ENCODE results near the gene HELB.

The HELB gene

DNA sequence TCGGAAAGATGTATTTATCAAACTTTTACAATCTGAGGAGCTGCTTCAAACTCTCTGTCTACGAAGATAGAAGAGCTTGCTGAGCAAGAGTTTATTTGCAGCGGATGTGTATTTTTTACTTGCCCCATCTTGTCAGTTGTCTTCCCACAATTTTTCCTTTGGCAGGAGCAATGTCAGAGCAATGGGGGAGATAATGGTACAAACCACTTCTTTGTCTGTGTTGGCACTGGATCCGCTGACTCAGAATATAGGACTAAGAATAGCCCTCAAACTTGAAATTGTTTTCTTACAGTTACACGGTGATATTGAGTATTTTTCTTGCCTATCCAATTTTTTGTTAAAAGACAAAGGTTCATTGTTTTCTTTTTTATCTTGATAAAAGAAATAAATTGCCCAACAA is 27.6 kb downstream of the HELB start:
- H3K4me3 Mint-ChIP-seq: no peak overlapping the region
- DNase-seq (ENCODE audit: low spot score in 2 of 2): no peak
- no peak overlapping the region for H3K27ac Mint-ChIP-seq
- H3K9me3 Mint-ChIP-seq: no peaks in the 10 kb centered on the region
- no peak for ATAC-seq
- peaks cover 61% of the 10 kb centered on the region for H3K36me3 Mint-ChIP-seq
- H3K4me1 Mint-ChIP-seq: peaks cover 34% of the 10 kb centered on the region

DNA sequence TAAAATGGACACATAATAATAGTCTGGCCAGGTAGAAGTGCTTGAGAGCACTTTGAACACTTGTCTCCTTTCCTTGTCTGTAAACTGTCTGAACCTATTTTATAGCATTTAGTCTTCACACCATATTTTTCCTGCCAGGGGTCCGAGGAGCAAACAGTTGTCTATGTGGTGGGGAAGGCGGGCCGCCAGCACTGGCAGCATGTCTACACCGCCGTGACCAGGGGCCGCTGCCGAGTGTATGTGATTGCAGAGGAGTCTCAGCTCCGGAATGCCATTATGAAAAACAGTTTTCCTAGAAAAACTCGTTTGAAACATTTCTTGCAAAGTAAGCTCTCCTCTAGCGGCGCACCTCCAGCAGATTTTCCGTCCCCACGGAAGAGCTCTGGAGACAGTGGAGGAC is 28.7 kb downstream of the HELB start:
- no peak overlapping the region for H3K27ac Mint-ChIP-seq
- peaks cover 34% of the 10 kb centered on the region for H3K4me1 Mint-ChIP-seq
- no peak overlapping the region for H3K4me3 Mint-ChIP-seq
- ATAC-seq (no peak), DNase-seq (ENCODE audit: low spot score in 2 of 2) (no peak)
- H3K9me3 Mint-ChIP-seq: no peaks in the 10 kb centered on the region
- peaks cover 51% of the 10 kb centered on the region for H3K36me3 Mint-ChIP-seq

DNA sequence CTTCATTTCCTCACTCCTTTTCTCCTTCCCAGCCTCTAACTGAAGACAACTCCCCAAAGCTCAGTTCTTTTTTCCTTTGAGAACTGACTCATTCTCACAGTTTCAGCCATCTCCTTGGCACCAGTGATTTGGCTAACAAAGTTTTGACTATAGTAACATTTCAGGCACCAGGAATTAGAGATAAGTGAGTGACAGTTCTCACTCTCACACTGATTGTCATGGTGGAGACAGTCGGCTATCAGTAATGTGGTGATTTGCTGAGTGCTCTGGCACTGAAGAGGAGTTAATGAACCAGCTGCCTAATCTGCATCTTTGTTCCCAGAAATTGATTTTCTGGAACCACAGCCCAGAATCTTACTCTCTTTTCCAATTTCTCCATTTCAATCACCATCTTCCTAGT is 29.5 kb downstream of the HELB start:
- DNase-seq (ENCODE audit: low spot score in 2 of 2): no peak
- peak; percentile 49 for ATAC-seq
- no peaks in the 10 kb centered on the region for H3K9me3 Mint-ChIP-seq
- peak overlapping the region; percentile 5 for H3K27ac Mint-ChIP-seq
- H3K4me3 Mint-ChIP-seq: no peak overlapping the region
- H3K36me3 Mint-ChIP-seq: peaks cover 43% of the 10 kb centered on the region
- H3K4me1 Mint-ChIP-seq: peaks cover 34% of the 10 kb centered on the region

DNA sequence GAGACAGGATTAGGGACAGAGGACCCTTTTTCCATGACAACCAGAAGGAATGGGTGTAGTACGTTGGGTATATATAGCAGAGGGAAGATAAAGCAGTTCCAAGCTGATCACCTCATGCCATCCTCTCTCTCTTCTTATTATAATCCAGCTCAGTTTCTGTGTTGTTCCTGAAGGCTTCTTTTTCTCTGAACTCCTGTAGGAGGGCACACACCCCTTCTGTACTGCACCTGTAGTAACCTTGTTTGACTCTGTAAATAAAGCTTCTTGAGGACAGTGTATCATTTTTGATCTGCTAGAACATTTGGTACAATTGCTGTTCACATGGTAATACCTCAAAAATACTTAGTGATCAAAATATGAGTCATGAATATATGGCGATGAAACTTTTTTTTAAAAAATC is 33.5 kb downstream of the HELB start:
- H3K27ac Mint-ChIP-seq: no peak overlapping the region
- no peak for DNase-seq (ENCODE audit: low spot score in 2 of 2)
- ATAC-seq: no peak
- H3K36me3 Mint-ChIP-seq: peaks cover 26% of the 10 kb centered on the region
- peaks cover 18% of the 10 kb centered on the region for H3K4me1 Mint-ChIP-seq
- no peak overlapping the region for H3K4me3 Mint-ChIP-seq
- peaks cover 2% of the 10 kb centered on the region for H3K9me3 Mint-ChIP-seq

DNA sequence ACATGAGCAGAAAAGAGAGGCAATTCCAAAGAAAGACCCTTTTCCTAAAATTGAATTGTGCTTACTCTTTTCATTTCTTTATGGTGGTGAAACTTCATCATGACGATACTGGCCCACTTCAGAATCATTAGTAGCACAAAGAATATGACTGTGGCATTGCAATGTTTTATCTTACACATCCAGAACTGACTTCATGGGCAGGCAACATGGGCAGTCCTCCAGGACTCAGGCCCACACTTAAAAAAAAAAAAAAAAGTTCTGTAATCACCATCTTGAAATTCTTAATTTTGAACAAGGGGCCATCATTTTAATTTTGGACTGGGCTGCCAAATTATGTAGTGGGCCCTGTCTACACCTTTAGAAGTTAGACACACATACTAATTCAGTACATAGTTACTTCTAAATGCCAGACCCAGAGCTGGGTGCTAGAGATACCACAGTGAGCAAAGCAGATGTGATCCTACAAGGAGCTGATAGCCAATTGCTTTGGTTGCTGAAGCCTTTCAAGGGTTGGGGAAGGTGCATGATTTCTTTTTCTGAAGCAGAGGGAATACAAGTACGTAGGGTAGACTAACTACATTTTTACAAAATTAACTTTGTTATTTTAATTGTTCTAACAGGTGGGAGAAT is 35.2 kb downstream of the HELB start:
- Mint-ChIP-seq H3K9me3 (peaks cover 9% of the 10 kb centered on the region), H3K4me1 (peaks cover 6% of the 10 kb centered on the region), H3K4me3 (no peak overlapping the region), H3K27ac (no peak overlapping the region), H3K36me3 (peaks cover 9% of the 10 kb centered on the region)
- DNase-seq (ENCODE audit: low spot score in 2 of 2) (no peak), ATAC-seq (no peak)

DNA sequence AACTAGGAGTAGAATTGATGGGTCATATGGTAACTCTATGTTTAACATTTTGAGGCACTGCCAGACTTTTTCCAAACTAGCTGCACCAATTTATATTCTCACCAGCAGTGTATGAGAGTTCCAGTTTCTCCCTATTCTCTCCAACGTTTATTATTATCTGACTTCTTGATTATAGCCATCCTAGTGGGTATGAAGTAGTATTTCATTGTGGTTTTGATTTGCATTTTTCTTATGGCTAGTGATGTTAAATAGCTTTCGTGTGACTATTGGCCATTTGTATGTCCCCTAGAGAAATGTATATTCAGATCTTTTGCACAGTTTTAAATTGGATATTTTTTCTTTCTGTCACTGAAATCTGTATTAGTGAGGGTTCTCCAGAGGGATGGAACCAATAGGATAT is 37.8 kb downstream of the HELB start:
- no peak overlapping the region for H3K27ac Mint-ChIP-seq

DNA sequence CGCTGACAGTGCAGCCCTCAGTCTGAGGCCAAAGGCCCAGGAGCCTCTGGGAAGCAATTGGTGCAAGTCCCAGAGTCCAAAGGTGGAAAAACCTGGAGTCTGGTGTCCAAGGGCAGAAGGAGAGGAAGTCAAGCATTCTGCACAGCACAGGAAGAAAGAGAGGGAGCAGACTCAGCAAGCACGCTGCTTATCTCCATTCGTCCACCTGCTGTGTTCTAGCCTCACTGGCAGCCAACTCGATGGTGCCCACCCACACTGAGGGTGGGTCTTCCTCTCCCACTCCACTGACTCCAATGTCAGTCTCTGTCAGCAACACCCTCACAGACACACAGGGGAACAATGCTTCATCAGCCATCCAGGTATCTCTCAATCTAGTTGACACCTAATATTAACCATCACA is 38.8 kb downstream of the HELB start:
- DNase-seq (ENCODE audit: low spot score in 2 of 2) (no peak), ATAC-seq (no peak)

More for the DNA sequence above, 37.8 kb downstream of the HELB start:
- Mint-ChIP-seq H3K9me3 (peaks cover 9% of the 10 kb centered on the region), H3K4me3 (no peak overlapping the region), H3K36me3 (peaks cover 10% of the 10 kb centered on the region), H3K4me1 (peaks cover 14% of the 10 kb centered on the region)
- ATAC-seq (no peak), DNase-seq (ENCODE audit: low spot score in 2 of 2) (no peak)

DNA sequence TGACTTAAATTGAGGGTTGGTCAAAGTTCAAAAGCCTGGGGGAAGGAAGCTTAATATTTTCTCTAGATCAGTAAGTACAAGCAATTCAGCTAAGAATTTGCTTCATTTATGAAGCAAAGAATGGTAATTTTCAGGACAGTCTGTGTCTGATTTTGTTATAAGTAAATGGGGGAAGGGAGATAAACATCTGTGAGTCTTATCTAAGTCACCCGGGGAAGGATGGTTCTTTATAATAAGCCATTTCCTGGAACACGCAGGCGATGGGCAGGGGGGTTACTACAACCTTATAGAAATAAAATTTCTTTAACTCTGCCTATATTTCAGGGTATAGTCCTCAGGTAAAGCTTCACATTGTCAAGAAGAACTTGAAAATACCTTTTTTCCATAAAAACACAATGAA is 42.9 kb downstream of the HELB start:
- Mint-ChIP-seq H3K4me3 (no peak overlapping the region), H3K27ac (peak overlapping the region; percentile 43), H3K36me3 (peaks cover 37% of the 10 kb centered on the region), H3K4me1 (peaks cover 21% of the 10 kb centered on the region), H3K9me3 (peaks cover 7% of the 10 kb centered on the region)
- DNase-seq (ENCODE audit: low spot score in 2 of 2) (no peak), ATAC-seq (no peak)

More for the DNA sequence above, 38.8 kb downstream of the HELB start:
- peaks cover 20% of the 10 kb centered on the region for H3K4me1 Mint-ChIP-seq
- no peak overlapping the region for H3K4me3 Mint-ChIP-seq
- no peak overlapping the region for H3K27ac Mint-ChIP-seq
- H3K36me3 Mint-ChIP-seq: peaks cover 13% of the 10 kb centered on the region
- H3K9me3 Mint-ChIP-seq: peaks cover 9% of the 10 kb centered on the region

DNA sequence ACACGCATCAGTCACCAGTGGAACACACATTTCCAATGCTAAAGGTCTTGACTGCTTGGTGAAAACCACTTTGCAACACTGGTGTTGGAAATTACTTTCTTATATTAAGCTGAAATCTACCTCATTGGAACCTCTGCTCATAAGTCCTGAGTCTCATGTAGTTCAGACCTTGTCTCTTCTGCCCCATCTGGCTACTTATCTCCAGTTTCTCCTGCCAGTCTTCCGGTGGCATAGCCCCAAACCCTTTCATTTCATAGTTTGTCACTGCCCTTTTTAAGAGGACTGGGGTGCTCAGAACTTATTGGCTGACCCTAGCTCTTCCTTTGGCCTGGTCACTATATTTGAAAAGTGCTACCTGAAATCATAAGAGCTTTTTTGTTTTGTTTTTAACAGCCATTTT is 43.7 kb downstream of the HELB start:
- no peak overlapping the region for H3K4me3 Mint-ChIP-seq
- no peak for ATAC-seq
- H3K4me1 Mint-ChIP-seq: peaks cover 21% of the 10 kb centered on the region
- no peak for DNase-seq (ENCODE audit: low spot score in 2 of 2)
- peaks cover 45% of the 10 kb centered on the region for H3K36me3 Mint-ChIP-seq
- H3K27ac Mint-ChIP-seq: peak overlapping the region; percentile 17
- H3K9me3 Mint-ChIP-seq: peaks cover 7% of the 10 kb centered on the region

DNA sequence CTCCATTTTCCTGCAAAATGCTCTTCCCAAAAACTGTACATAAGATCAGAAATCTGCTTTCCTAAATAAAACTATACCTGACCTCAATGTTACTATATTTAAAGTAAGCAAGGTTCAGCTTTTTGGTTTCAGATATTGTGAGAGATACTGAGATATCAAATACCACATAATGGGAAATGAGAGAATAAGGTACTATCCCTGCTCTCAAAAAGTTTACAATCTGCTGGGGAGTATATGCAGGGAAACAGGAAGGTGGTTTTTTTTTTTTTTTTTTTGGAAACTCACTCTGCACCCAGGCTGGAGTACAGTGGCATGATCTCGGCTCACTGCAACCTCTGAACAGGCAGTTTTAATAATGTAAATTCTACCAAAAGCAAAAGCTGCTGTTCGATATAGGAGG is 49.0 kb downstream of the HELB start:
- no peak for DNase-seq (ENCODE audit: low spot score in 2 of 2)
- Mint-ChIP-seq H3K36me3 (peaks cover 45% of the 10 kb centered on the region), H3K9me3 (no peaks in the 10 kb centered on the region), H3K27ac (no peak overlapping the region), H3K4me1 (no peaks in the 10 kb centered on the region), H3K4me3 (no peak overlapping the region)
- ATAC-seq: no peak

DNA sequence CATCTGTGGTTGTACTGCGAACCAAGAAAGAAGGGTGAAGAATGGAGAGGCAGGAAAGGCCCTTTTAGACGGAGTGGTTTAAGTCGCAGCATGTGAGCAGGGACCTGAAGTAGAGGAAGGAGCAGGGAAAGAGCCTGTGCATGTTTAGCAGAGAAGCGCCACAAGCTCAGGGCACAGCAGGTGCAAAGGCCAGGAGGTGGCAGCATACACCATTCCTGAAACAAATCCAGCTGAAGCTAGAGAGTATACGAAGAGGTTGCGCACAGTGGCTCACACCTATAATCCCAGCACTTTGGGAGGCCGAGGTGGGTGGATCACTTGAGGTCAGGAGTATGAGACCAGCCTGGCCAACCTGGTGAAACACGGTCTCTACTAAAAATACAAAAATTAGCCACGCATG is 49.9 kb downstream of the HELB start:
- no peak for ATAC-seq

DNA sequence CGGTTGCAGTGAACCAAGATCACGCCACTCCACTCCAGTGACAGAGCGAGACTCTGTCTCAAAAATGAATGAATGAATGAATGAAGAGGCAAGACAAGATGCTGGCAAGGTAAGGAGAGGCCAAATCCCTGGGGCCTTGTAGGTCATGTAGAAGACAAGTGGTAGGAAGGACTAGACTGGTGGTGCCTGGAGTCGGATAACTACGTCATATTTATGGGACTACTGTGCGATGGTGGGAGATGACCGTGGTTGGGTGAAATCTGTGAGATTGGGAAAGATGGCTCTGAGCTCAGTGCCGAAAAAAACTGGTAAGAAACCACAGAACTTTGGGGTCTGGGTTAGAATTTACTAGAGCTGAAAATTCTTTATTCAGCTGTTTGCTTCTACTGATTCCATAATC is 50.6 kb downstream of the HELB start:
- H3K4me3 Mint-ChIP-seq: no peak overlapping the region
- no peak for DNase-seq (ENCODE audit: low spot score in 2 of 2)

More for the DNA sequence above, 49.9 kb downstream of the HELB start:
- H3K4me3 Mint-ChIP-seq: no peak overlapping the region
- no peak for DNase-seq (ENCODE audit: low spot score in 2 of 2)
- no peaks in the 10 kb centered on the region for H3K9me3 Mint-ChIP-seq
- peaks cover 38% of the 10 kb centered on the region for H3K36me3 Mint-ChIP-seq
- H3K27ac Mint-ChIP-seq: no peak overlapping the region
- H3K4me1 Mint-ChIP-seq: no peaks in the 10 kb centered on the region

DNA sequence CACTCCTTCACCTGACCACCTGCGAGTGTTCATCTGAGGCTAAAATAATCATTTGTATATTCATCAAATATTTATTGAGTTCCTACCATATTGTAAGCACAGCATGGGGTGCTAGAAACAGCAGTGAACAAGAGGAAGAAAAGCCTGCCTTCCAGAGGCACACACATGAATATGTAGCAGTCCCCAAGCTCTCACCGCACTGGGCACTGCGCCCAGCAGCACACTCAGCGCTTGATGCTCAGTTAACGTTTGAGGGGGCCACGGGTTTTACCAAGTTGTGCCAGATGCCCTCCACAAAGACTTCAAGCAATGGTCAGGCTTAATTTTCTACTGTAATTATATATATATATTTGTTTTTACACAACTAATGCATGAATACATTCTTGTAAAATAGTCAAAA is 52.0 kb downstream of the HELB start:
- Mint-ChIP-seq H3K4me1 (no peaks in the 10 kb centered on the region), H3K4me3 (no peak overlapping the region), H3K9me3 (no peaks in the 10 kb centered on the region), H3K36me3 (peaks cover 28% of the 10 kb centered on the region), H3K27ac (peak overlapping the region; percentile 58)
- DNase-seq (ENCODE audit: low spot score in 2 of 2) (no peak), ATAC-seq (no peak)

More for the DNA sequence above, 50.6 kb downstream of the HELB start:
- Mint-ChIP-seq H3K36me3 (peaks cover 31% of the 10 kb centered on the region), H3K9me3 (no peaks in the 10 kb centered on the region), H3K27ac (no peak overlapping the region), H3K4me1 (no peaks in the 10 kb centered on the region)
- no peak for ATAC-seq

DNA sequence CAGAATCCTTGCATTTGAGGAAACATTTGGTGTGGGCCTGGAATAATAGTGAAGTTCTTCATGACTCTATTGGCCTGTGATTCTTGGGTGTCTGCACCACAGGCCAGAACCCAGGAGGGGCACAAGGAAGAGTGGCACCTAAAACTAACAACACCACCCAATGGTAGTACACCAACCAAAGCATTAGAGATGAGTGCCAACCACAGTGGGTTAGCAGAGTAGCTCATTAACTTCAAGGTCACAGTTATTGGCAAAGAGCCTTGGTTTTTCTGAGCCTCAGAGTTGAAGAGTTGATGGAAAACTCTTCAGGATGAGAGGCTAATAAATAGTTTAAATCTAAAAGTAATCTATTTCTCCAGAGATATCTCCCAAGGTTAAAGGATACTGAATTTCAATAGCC is 57.0 kb downstream of the HELB start:
- DNase-seq (ENCODE audit: low spot score in 2 of 2): no peak
- H3K4me3 Mint-ChIP-seq: no peak overlapping the region
- no peak for ATAC-seq
- no peaks in the 10 kb centered on the region for H3K4me1 Mint-ChIP-seq
- no peak overlapping the region for H3K27ac Mint-ChIP-seq
- H3K9me3 Mint-ChIP-seq: no peaks in the 10 kb centered on the region
- H3K36me3 Mint-ChIP-seq: peaks cover 6% of the 10 kb centered on the region

DNA sequence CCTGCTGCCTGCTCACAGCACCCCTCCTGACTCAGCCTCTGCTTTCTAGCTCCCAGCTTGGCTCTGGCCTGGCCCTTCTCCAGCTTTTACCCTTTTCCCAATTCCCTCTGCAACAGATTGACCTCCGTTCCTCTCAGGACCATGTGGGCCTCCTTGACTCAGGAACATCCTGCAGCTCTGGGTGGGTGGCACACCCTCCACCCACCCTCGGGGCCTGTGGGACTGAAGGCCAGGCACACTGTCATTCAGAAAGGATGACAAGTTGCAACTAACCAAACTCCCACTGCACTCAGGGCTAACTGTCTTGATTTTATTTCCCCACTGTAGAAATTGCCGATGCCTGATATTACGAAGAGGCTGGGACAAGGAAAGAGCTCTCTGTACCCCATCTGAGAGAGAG is 59.4 kb downstream of the HELB start:
- no peaks in the 10 kb centered on the region for H3K4me1 Mint-ChIP-seq
- H3K4me3 Mint-ChIP-seq: no peak overlapping the region
- peaks cover 6% of the 10 kb centered on the region for H3K36me3 Mint-ChIP-seq
- no peaks in the 10 kb centered on the region for H3K9me3 Mint-ChIP-seq
- H3K27ac Mint-ChIP-seq: no peak overlapping the region
- DNase-seq (ENCODE audit: low spot score in 2 of 2) (no peak), ATAC-seq (no peak)

DNA sequence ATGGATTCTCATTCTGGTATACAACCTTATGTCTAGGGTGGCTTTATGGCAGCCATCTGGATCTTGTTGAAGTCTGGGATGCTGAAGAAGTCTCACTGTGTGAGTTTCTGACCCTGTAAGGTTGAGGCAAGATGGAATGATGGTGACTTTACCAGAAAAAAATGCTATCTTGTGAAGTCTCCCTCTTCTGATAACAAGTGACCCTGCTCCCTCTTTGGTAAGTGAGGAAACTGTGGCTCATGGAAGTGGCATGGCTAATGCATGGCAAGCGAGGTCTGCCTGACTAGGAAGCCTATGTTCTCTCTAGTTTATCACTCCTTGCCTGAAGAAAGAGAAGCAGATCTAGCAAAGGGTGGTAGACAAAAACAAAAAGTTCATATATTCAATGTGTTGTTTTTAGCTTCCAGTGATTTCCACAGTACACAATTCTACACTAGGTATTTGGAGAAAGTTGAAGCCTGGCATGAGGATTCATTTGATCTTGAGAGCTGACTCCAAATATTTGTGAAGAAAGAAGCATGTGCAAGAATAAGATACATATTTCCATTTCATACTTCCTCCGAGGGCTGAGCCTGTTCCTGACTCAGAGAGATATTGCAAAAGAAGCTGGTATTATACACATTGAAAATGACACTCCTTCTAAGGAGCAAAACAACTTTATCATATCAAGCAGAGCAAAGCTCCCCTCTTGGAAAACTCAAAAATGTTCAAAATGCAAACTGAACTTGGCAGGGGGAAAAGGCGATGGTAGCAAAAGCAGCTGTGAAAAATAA is 63.6 kb downstream of the HELB start:
- ATAC-seq: no peak
- Mint-ChIP-seq H3K4me1 (no peaks in the 10 kb centered on the region), H3K4me3 (no peak overlapping the region), H3K27ac (no peak overlapping the region), H3K36me3 (peaks cover 6% of the 10 kb centered on the region), H3K9me3 (no peaks in the 10 kb centered on the region)
- DNase-seq (ENCODE audit: low spot score in 2 of 2): no peak
